H1 (cell line): ENCODE data around the gene ERH. TPM values are rescaled to one million over a fixed set of nuclear protein-coding genes. Genes with fewer than 3 reads are reported as not detected.

ENCODE experiments used
- CTCF ChIA-PET: fragments of 300-600 bp; sonication (Branson Sonifier 250); formaldehyde crosslinking; loops from one replicate; lab custom pipeline; 2021; ENCODE audit not compliant: partially characterized antibody; lab: Charles Lee
- POLR2A ChIA-PET: fragments of 300-600 bp; sonication (Branson Sonifier 250); formaldehyde crosslinking; loops from one replicate; lab custom pipeline; 2021; ENCODE audit warnings: inconsistent platforms; ENCODE audit not compliant: partially characterized antibody; lab: Charles Lee
- DNase-seq, 2 experiments: peaks; one replicate each; pipeline versions ENCODE4 v3.0.0 to v3.0.0-alpha.2; 2010 to 2022; ENCODE audit warnings: low spot score in 2 of 2, low read depth in 1 of 2, mixed read lengths in 1 of 2
- FAIRE-seq: peaks from 2 replicates; lab custom pipeline; 2011; peaks lifted over from hg19 to GRCh38; lab: Jason Lieb, UNC
- H2AFZ ChIP-seq: 2 replicates; pipeline ENCODE4 v1.8.1; 2012; ENCODE audit warnings: low read length, inconsistent platforms
- H2AK5ac ChIP-seq: 2 replicates; pipeline ENCODE4 v1.6.1; 2013; ENCODE audit warnings: low read depth, low read length
- H2BK120ac ChIP-seq: replicated peaks from 2 replicates; pipeline ENCODE3; 2013; ENCODE audit warnings: low read depth, low read length, inconsistent platforms
- H2BK12ac ChIP-seq: 2 replicates; pipeline ENCODE4 v1.6.1; 2013; ENCODE audit warnings: low read depth, low read length
- H2BK15ac ChIP-seq: 2 replicates; pipeline ENCODE4 v1.6.1; 2013; ENCODE audit warnings: low read length
- H2BK20ac ChIP-seq: 2 replicates; pipeline ENCODE4 v1.6.1; 2013; ENCODE audit warnings: low read length
- H2BK5ac ChIP-seq: 2 replicates; pipeline ENCODE4 v1.6.1; 2013; ENCODE audit warnings: low read depth, low read length
- H3K14ac ChIP-seq: 2 replicates; pipeline ENCODE4 v1.6.1; 2013; ENCODE audit warnings: inconsistent platforms; ENCODE audit not compliant: insufficient read length
- H3K18ac ChIP-seq: 2 replicates; pipeline ENCODE4 v1.6.1; 2013; ENCODE audit warnings: low read length; ENCODE audit errors: extremely low read depth
- H3K23ac ChIP-seq: 2 replicates; pipeline ENCODE4 v1.6.1; 2013; ENCODE audit warnings: inconsistent platforms; ENCODE audit not compliant: insufficient read length
- H3K23me2 ChIP-seq: 2 replicates; pipeline ENCODE4 v1.6.1; 2013; ENCODE audit warnings: low read depth, low read length
- H3K27ac ChIP-seq: 2 replicates; pipeline ENCODE4 v1.6.1; 2011; ENCODE audit warnings: low read depth, low read length, inconsistent platforms
- H3K27me3 ChIP-seq, 4 experiments: replicated peaks in 1 of 4; 1 replicate in 1 of 4; 2 replicates in 3 of 4; pipeline versions ENCODE4 v1.6.1 to v1.8.1; 2011 to 2013; ENCODE audit warnings: low read length in 3 of 4, mild to moderate bottlenecking in 3 of 4, inconsistent platforms in 2 of 4, mixed read lengths in 2 of 4, moderate library complexity in 1 of 4; ENCODE audit not compliant: control insufficient read depth in 3 of 4, insufficient read depth in 3 of 4; ENCODE audit errors: extremely low read depth in 1 of 4
- H3K36me3 ChIP-seq, 4 experiments: 2 replicates each; pipeline versions ENCODE4 v1.6.1 to v1.8.1; 2011 to 2013; ENCODE audit warnings: mild to moderate bottlenecking in 4 of 4, low read length in 3 of 4, moderate library complexity in 2 of 4, control low read depth in 1 of 4, inconsistent platforms in 1 of 4; ENCODE audit not compliant: insufficient read depth in 4 of 4, control insufficient read depth in 2 of 4
- H3K4ac ChIP-seq: replicated peaks from 2 replicates; pipeline ENCODE3; 2013; ENCODE audit warnings: low read length, low read depth, mixed read lengths, inconsistent platforms; ENCODE audit not compliant: insufficient read length
- H3K4me1 ChIP-seq, 4 experiments: replicated peaks in 1 of 4; 1 replicate in 1 of 4; 2 replicates in 3 of 4; pipeline versions ENCODE4 v1.6.1 to v1.8.1; 2011 to 2013; ENCODE audit warnings: low read length in 3 of 4, inconsistent platforms in 2 of 4, mixed read lengths in 1 of 4; ENCODE audit not compliant: insufficient read depth in 4 of 4, control insufficient read depth in 3 of 4
- H3K4me2 ChIP-seq, 2 experiments: 2 replicates each; pipeline versions ENCODE4 v1.6.1 to v1.8.1; 2011 to 2013; ENCODE audit warnings: low read depth in 2 of 2, low read length in 2 of 2, control low read depth in 1 of 2, inconsistent platforms in 1 of 2, mild to moderate bottlenecking in 1 of 2; ENCODE audit not compliant: insufficient read depth in 1 of 2
- H3K4me3 ChIP-seq, 4 experiments: fragments of 200-600, 300-600 bp in 1 of 4; sonication (generic), shearing (Covaris generic), sonication (Bioruptor Twin) in 1 of 4; 2 replicates each; pipeline versions ENCODE4 v1.5.1 to v1.8.1; 2011 to 2016; ENCODE audit warnings: low read length in 4 of 4, low read depth in 3 of 4, control low read depth in 2 of 4, inconsistent platforms in 2 of 4, mild to moderate bottlenecking in 2 of 4, mixed read lengths in 1 of 4, moderate library complexity in 1 of 4; ENCODE audit not compliant: insufficient read depth in 2 of 4; ENCODE audit errors: extremely low read depth in 1 of 4
- H3K56ac ChIP-seq: replicated peaks from 2 replicates; pipeline ENCODE3; 2013; ENCODE audit warnings: low read depth, mild to moderate bottlenecking, mixed read lengths, low read length, inconsistent platforms; ENCODE audit not compliant: insufficient read length
- H3K79me1 ChIP-seq: 2 replicates; pipeline ENCODE4 v1.6.1; 2013; ENCODE audit warnings: low read depth, low read length, control low read depth
- H3K79me2 ChIP-seq, 2 experiments: 2 replicates each; pipeline versions ENCODE4 v1.6.1 to v1.8.1; 2012 to 2013; ENCODE audit warnings: low read length in 2 of 2, mild to moderate bottlenecking in 2 of 2, inconsistent platforms in 1 of 2; ENCODE audit not compliant: insufficient read depth in 2 of 2, control insufficient read depth in 1 of 2
- H3K9ac ChIP-seq, 4 experiments: replicated peaks in 1 of 4; 1 replicate in 1 of 4; 2 replicates in 3 of 4; pipeline versions ENCODE4 v1.6.1 to v1.8.1; 2011 to 2013; ENCODE audit warnings: low read depth in 3 of 4, low read length in 3 of 4, control low read depth in 2 of 4, mild to moderate bottlenecking in 2 of 4, moderate library complexity in 2 of 4, inconsistent platforms in 1 of 4; ENCODE audit errors: extremely low read depth in 1 of 4
- H3K9me3 ChIP-seq, 2 experiments: 2 replicates each; pipeline versions ENCODE4 v1.6.1 to v1.8.1; 2012 to 2013; ENCODE audit warnings: mild to moderate bottlenecking in 2 of 2, moderate library complexity in 2 of 2, control low read depth in 1 of 2, inconsistent platforms in 1 of 2, low read depth in 1 of 2, low read length in 1 of 2, mixed read lengths in 1 of 2; ENCODE audit not compliant: insufficient read depth in 2 of 2
- H4K20me1 ChIP-seq, 2 experiments: replicated peaks in 1 of 2; 2 replicates each; pipeline versions ENCODE3 to v1.8.1; 2011 to 2013; ENCODE audit warnings: inconsistent platforms in 2 of 2, low read length in 2 of 2, mild to moderate bottlenecking in 1 of 2; ENCODE audit not compliant: insufficient read depth in 2 of 2, control insufficient read depth in 1 of 2
- H4K5ac ChIP-seq: 2 replicates; pipeline ENCODE4 v1.6.1; 2013; ENCODE audit warnings: low read length, low read depth, mixed read lengths, inconsistent platforms; ENCODE audit not compliant: insufficient read length
- H4K8ac ChIP-seq: 2 replicates; pipeline ENCODE4 v1.8.0; 2013; ENCODE audit warnings: mild to moderate bottlenecking, moderate library complexity, low read length, inconsistent platforms; ENCODE audit not compliant: insufficient read depth; ENCODE audit errors: extremely low read depth
- H4K91ac ChIP-seq: replicated peaks from 2 replicates; pipeline ENCODE3; 2013; ENCODE audit warnings: low read length, mixed read lengths, inconsistent platforms; ENCODE audit not compliant: insufficient read length
- BACH1 ChIP-seq: IDR thresholded peaks from 2 replicates; pipeline ENCODE4 v1.6.1; 2012; ENCODE audit warnings: low read length, improper control_type of control experiment
- BRCA1 ChIP-seq: IDR thresholded peaks from 2 replicates; pipeline ENCODE4 v1.6.1; 2012; ENCODE audit warnings: low read depth, low read length, improper control_type of control experiment
- POU5F1 ChIP-seq: IDR thresholded peaks from 2 replicates; pipeline ENCODE4 v1.6.1; 2011; ENCODE audit warnings: low read depth, mild to moderate bottlenecking, low read length, moderate library complexity
- RFX5 ChIP-seq: IDR thresholded peaks from 2 replicates; pipeline ENCODE4 v1.6.1; 2011; ENCODE audit warnings: low read depth, low read length, improper control_type of control experiment, borderline replicate concordance
- SP4 ChIP-seq: IDR thresholded peaks from 2 replicates; pipeline ENCODE4 v1.6.1; 2012; ENCODE audit warnings: low read length, inconsistent platforms
- TEAD4 ChIP-seq: IDR thresholded peaks from 2 replicates; pipeline ENCODE4 v1.6.1; 2012; ENCODE audit warnings: low read depth, low read length, inconsistent platforms, mixed read lengths
- WGBS, 2 experiments: shearing (Covaris generic) in 1 of 2; methylation state at CpG; one replicate each; pipeline versions ENCODE4 v1.1.6 to v1.1.7; 2013 to 2015; ENCODE audit warnings: low lambda C conversion rate in 2 of 2, mixed read lengths in 2 of 2, inconsistent platforms in 1 of 2, low coverage in 1 of 2, missing lambda C conversion rate in 1 of 2; ENCODE audit not compliant: insufficient replicate concordance in 2 of 2, insufficient coverage in 1 of 2, insufficient read length in 1 of 2; ENCODE audit errors: extremely low coverage in 1 of 2, missing lambda C conversion rate in 1 of 2; 5-methylcytosine and 5-hydroxymethylcytosine counted together
- polyA plus RNA-seq, 7 experiments: library from polyadenylated mRNA; depleted of rRNA in 3 of 7; stranded (reverse) in 5 of 7; unstranded in 2 of 7; fragments of >200 nt in 5 of 7; fragments of 200-250 nt in 2 of 7; gene quantifications; 1 replicate in 5 of 7; 2 replicates in 1 of 7; 4 replicates in 1 of 7; pipeline versions ENCODE4 v1.2.1 to v1.2.3, GENCODE V29; 2011 to 2013; ENCODE audit warnings: missing spikeins in 2 of 7, mixed read lengths in 2 of 7
- total RNA-seq: library from RNA; stranded (reverse); fragmentation: NEBNext Ultra II Directional; extraction: Animal tissue kit (Norgen Biotek cat#: 25700); gene quantifications from 2 replicates; pipeline ENCODE4 v1.2.1, GENCODE V29; 2021
- TF ChIP-seq, protein P1 (sequence below): IDR thresholded peaks from 2 replicates; pipeline ENCODE4 v1.6.1; 2012; ENCODE audit warnings: inconsistent platforms

Gene ERH
- total and polyA plus RNA-seq, 2 of the 8 experiments (the other 6 are each of a cell fraction or from before 2014, with no cell fraction given), result 329 to 454 TPM

DNA sequence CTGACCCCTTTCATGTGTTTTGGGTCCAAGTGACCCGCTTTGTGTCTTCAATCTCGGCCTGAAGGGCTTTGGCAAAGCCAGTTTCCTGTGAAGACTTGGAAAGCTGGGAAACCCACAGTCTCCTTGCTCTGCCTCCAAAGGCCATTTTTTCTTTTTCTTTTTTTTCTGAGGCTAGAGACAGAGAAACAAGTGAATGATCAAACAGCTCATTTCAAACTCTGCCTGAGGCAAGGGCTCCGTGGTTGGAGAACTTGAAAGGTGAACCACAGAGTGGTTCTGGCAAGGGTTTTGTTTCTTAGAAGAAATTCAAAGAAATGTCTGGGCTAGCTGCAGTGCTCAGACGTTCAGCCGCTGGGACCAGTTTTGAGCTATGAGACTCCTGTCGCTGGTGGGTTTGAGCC is 62.7 kb downstream of the ERH start:
- CTCF ChIA-PET, result interaction anchor here (1.3 to 12.0 kb wide), 6 partner anchors 9 to 93 kb away, joined by 5 to 140 read pairs (median 8); no protein-coding TSS in a partner anchor
- no peak overlapping the region for H3K56ac ChIP-seq
- POLR2A ChIA-PET, result interaction anchor here (0.6 to 0.8 kb wide), 2 partner anchors 23 to 32 kb away, joined by 3 read pairs; no protein-coding TSS in a partner anchor
- no peak overlapping the region for H2BK15ac ChIP-seq
- H3K9me3 ChIP-seq, result no peaks in the 10 kb centered on the region
- H2BK120ac ChIP-seq, result no peak overlapping the region
- no peak overlapping the region for H3K18ac ChIP-seq
- H4K20me1 ChIP-seq, result no peaks in the 10 kb centered on the region
- H3K4me3 ChIP-seq, result no peak overlapping the region
- H3K79me2 ChIP-seq, result no peaks in the 10 kb centered on the region
- no peak overlapping the region for H3K4ac ChIP-seq
- no peak overlapping the region for H3K23ac ChIP-seq
- H4K5ac ChIP-seq, result no peak overlapping the region
- no peak overlapping the region for H2BK5ac ChIP-seq
- no peak overlapping the region for H3K9ac ChIP-seq
- 85% methylated on average over 6 of the region's 6 CpGs; no CpG with 5 or more reads in 1 of the 2 experiments for WGBS, 2 experiments
- no peak for DNase-seq
- no peak overlapping the region for H4K91ac ChIP-seq
- H3K14ac ChIP-seq, result no peak overlapping the region
- FAIRE-seq, result no peak
- H3K79me1 ChIP-seq, result no peaks in the 10 kb centered on the region
- no peak overlapping the region for H4K8ac ChIP-seq
- H2BK12ac ChIP-seq, result no peak overlapping the region
- no peak overlapping the region for H3K27ac ChIP-seq
- H3K4me2 ChIP-seq, result no peak overlapping the region
- no peak overlapping the region for H2AFZ ChIP-seq
- no peak for TF ChIP-seq BACH1
- no peak for TF ChIP-seq TEAD4
- TF ChIP-seq POU5F1, result no peak
- TF ChIP-seq, protein P1, sequence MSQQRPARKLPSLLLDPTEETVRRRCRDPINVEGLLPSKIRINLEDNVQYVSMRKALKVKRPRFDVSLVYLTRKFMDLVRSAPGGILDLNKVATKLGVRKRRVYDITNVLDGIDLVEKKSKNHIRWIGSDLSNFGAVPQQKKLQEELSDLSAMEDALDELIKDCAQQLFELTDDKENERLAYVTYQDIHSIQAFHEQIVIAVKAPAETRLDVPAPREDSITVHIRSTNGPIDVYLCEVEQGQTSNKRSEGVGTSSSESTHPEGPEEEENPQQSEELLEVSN, result no peak
- TF ChIP-seq BRCA1, result no peak
- TF ChIP-seq SP4, result no peak
- no peak for TF ChIP-seq RFX5
- H3K27me3 ChIP-seq, result no peaks in the 10 kb centered on the region
- no peaks in the 10 kb centered on the region for H3K23me2 ChIP-seq
- H2BK20ac ChIP-seq, result no peak overlapping the region
- H2AK5ac ChIP-seq, result no peak overlapping the region
- no peaks in the 10 kb centered on the region for H3K36me3 ChIP-seq
- H3K4me1 ChIP-seq, result peaks cover 0 to 2% (median 0%) of the 10 kb centered on the region in 4 experiments; a peak in 1 of 7 replicates
